ENCODE data around the gene PCSK5. TPM values are rescaled to one million over a fixed set of nuclear protein-coding genes. Genes with fewer than 3 reads are reported as not detected.

Gene PCSK5
- total RNA-seq, result 10 to 100 TPM in 1 of 6 donors, 1 to 10 TPM in 5; 3.9 to 10.3 (median 4.8) TPM
- 1 to 10 TPM in 1 of 2 donors, under 1 TPM in 1; 0.99 to 1.5 TPM for polyA plus RNA-seq

DNA sequence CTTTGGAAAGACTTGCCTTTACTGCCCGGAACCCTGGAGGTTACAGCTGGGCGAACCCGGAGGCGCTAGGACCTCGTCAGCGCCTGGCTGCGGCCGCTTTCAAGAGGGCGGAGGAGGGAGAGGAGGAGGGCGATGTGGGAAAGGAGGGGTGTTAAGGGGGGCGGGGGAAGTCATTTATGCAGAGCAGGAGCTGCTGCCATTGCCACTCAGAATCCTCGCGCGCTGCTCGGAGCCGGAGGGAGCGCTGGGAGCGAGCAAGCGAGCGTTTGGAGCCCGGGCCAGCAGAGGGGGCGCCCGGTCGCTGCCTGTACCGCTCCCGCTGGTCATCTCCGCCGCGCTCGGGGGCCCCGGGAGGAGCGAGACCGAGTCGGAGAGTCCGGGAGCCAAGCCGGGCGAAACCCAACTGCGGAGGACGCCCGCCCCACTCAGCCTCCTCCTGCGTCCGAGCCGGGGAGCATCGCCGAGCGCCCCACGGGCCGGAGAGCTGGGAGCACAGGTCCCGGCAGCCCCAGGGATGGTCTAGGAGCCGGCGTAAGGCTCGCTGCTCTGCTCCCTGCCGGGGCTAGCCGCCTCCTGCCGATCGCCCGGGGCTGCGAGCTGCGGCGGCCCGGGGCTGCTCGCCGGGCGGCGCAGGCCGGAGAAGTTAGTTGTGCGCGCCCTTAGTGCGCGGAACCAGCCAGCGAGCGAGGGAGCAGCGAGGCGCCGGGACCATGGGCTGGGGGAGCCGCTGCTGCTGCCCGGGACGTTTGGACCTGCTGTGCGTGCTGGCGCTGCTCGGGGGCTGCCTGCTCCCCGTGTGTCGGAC is at the start of gene PCSK5:
PCSK5 (plus strand) TSS at position 202 of the 805 bp plus-strand sequence; CDS start at position 711, 509 bp downstream.
- ATAC-seq, result peak; percentile 93 to 97 (median 94)
- intact Hi-C loops (cut with DNase I), result no loop called here

DNA sequence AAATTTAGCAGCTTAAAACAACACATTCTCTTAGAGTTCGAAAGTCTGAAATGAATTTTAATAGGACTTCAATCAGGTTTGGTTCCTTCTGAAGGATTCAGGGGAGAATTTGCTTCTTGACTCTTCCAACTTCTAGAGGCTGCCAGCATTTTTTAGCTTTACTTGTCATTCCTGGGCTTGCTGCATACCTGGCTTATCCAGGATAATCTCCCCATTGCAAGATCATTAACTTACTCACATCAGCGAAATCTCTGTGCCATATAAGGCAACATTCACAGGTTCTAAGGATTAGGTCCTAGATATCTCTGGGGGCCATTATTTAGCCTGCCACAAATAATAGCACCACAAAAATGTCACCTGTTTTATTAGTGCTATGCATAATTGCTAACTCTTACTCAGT is 46.2 kb upstream of the PCSK5 start:
- Histone ChIP-seq H3K4me3 (no peak overlapping the region), H3K27ac (no peak overlapping the region), H3K9me3 (no peaks in the 10 kb centered on the region), H3K36me3 (no peaks in the 10 kb centered on the region), H3K27me3 (no peaks in the 10 kb centered on the region), H3K4me1 (no peaks in the 10 kb centered on the region)
- ATAC-seq (no peak), DNase-seq (no peak), FAIRE-seq (no peak)
- intact Hi-C loops (cut with DNase I), result no loop called here
- TF ChIP-seq, protein P1, sequence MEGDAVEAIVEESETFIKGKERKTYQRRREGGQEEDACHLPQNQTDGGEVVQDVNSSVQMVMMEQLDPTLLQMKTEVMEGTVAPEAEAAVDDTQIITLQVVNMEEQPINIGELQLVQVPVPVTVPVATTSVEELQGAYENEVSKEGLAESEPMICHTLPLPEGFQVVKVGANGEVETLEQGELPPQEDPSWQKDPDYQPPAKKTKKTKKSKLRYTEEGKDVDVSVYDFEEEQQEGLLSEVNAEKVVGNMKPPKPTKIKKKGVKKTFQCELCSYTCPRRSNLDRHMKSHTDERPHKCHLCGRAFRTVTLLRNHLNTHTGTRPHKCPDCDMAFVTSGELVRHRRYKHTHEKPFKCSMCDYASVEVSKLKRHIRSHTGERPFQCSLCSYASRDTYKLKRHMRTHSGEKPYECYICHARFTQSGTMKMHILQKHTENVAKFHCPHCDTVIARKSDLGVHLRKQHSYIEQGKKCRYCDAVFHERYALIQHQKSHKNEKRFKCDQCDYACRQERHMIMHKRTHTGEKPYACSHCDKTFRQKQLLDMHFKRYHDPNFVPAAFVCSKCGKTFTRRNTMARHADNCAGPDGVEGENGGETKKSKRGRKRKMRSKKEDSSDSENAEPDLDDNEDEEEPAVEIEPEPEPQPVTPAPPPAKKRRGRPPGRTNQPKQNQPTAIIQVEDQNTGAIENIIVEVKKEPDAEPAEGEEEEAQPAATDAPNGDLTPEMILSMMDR (IDR thresholded peaks at IDR 0.05), result no peak
- 37 to 45% methylated on average over 2 of the region's 2 CpGs for WGBS, 2 donors

More for the DNA sequence above, at the start of gene PCSK5:
- TF ChIP-seq, protein P1 (IDR thresholded peaks at IDR 0.05), result peak in 1 of 4 donors; percentile 15
- no peaks in the 10 kb centered on the region for H3K9me3 ChIP-seq
- DNase-seq (peak; percentile 87 to 96 (median 92)), FAIRE-seq (no peak)
- no peaks in the 10 kb centered on the region for H3K27me3 ChIP-seq
- no peaks in the 10 kb centered on the region for H3K36me3 ChIP-seq
- peaks cover 0 to 5% (median 0%) of the 10 kb centered on the region in 3 donors for H3K4me1 ChIP-seq
- peak within 1 kb of the TSS; percentile 79 to 95 (median 86) for H3K4me3 ChIP-seq
- peak within 1 kb of the TSS; percentile 66 to 88 (median 74) for H3K27ac ChIP-seq
- WGBS, 2 donors, result 0 to 1% methylated on average over 69 to 83 of the region's 83 CpGs

DNA sequence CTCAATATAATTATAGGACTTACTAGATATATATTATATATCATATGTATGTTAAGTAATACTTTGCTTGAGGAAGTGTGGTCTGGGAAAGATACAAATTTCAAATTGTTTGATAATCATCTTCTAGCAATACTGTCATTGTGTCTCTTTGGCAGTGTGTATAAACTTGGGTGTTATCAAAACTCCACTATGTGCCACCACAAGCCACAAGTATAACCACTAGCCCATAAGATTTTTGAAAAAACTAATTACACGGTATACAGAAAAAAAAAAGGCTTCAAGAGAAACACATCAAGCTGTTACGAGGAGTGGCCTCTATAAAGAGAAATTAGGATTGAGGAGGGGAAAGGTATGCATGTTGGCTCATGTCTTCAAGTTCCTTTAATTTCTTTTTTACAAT is 44.7 kb upstream of the PCSK5 start:
- no peak for FAIRE-seq
- no peak for DNase-seq

DNA sequence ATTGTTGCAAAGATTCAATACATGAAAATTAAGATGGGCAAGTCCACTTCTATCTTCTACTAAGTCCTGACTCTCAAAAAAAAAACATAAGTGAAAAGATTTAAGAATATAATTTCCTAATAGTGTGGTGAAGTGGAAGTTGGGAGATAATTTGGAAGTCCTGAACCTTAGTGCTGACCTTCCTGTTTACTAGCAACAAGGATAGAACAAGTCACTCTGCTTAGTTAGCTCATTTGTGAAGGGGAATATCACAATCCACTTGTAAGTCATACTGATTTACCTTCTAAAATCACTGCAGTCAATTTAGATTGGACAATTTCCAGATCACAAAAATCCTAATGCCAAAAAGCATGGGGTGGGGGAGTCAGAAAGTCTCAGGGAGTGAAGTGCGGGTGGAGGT is 43.4 kb upstream of the PCSK5 start:
- H3K9me3 ChIP-seq, result no peaks in the 10 kb centered on the region
- H3K27ac ChIP-seq, result no peak overlapping the region
- TF ChIP-seq, protein P1 (IDR thresholded peaks at IDR 0.05), result no peak
- FAIRE-seq (no peak), ATAC-seq (no peak), DNase-seq (no peak)
- 91 to 93% methylated on average over 1 of the region's 1 CpG for WGBS, 2 donors
- H3K4me3 ChIP-seq, result no peak overlapping the region
- H3K27me3 ChIP-seq, result no peaks in the 10 kb centered on the region
- peaks cover 0 to 3% (median 0%) of the 10 kb centered on the region in 3 donors for H3K4me1 ChIP-seq
- intact Hi-C loops (cut with DNase I), result no loop called here
- H3K36me3 ChIP-seq, result no peaks in the 10 kb centered on the region

More for the DNA sequence above, 44.7 kb upstream of the PCSK5 start:
- TF ChIP-seq, protein P1 (IDR thresholded peaks at IDR 0.05), result no peak
- intact Hi-C loops (cut with DNase I), result no loop called here
- no peaks in the 10 kb centered on the region for H3K9me3 ChIP-seq
- ATAC-seq, result no peak
- no peaks in the 10 kb centered on the region for H3K36me3 ChIP-seq
- H3K4me3 ChIP-seq, result no peak overlapping the region
- no peak overlapping the region for H3K27ac ChIP-seq
- no peaks in the 10 kb centered on the region for H3K27me3 ChIP-seq
- WGBS, 2 donors, result 87 to 89% methylated on average over 2 of the region's 2 CpGs
- no peaks in the 10 kb centered on the region for H3K4me1 ChIP-seq

Data from pancreas (tissue), 10 donors.